DND-41 (cell line): ENCODE results near the gene VPS54.

ENCODE experiments used
- EZH2 ChIP-seq: IDR thresholded peaks from 3 replicates; pipeline ENCODE4 v1.6.1; 2012; ENCODE audit warnings: borderline replicate concordance, low read depth, mild to moderate bottlenecking, moderate library complexity, low read length, inconsistent platforms; ENCODE audit not compliant: severe bottlenecking
- TF ChIP-seq, protein P1 (sequence below): IDR thresholded peaks from 2 replicates; pipeline ENCODE4 v1.5.1; 2012; ENCODE audit warnings: borderline replicate concordance, low read length, moderate library complexity, mild to moderate bottlenecking; ENCODE audit not compliant: poor library complexity, severe bottlenecking; ENCODE audit errors: extremely low read depth

DNA sequence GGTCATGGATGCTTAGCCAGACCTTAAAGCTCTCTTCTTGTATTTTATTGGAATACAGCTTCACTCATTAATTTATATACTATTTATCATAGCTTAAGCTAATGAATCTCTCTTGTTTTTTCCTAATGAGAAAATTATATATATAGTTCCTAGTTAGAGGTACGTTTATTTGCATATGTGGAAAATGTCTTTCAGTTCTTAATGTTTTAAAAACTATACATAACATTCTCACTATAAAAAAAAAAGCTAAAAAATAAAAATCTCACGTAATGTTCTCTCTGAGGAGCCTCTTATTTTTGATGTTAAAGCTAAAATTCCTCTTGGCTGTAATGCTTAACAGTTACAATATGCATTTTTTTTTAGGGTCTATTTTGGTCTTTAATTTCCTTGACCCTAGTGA, 160.9 kb downstream of the VPS54 start:
- TF ChIP-seq, protein P1, sequence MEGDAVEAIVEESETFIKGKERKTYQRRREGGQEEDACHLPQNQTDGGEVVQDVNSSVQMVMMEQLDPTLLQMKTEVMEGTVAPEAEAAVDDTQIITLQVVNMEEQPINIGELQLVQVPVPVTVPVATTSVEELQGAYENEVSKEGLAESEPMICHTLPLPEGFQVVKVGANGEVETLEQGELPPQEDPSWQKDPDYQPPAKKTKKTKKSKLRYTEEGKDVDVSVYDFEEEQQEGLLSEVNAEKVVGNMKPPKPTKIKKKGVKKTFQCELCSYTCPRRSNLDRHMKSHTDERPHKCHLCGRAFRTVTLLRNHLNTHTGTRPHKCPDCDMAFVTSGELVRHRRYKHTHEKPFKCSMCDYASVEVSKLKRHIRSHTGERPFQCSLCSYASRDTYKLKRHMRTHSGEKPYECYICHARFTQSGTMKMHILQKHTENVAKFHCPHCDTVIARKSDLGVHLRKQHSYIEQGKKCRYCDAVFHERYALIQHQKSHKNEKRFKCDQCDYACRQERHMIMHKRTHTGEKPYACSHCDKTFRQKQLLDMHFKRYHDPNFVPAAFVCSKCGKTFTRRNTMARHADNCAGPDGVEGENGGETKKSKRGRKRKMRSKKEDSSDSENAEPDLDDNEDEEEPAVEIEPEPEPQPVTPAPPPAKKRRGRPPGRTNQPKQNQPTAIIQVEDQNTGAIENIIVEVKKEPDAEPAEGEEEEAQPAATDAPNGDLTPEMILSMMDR, result no peak
- TF ChIP-seq EZH2, result no peak
